Measurements from ENCODE around the gene ZNF35.

DNA sequence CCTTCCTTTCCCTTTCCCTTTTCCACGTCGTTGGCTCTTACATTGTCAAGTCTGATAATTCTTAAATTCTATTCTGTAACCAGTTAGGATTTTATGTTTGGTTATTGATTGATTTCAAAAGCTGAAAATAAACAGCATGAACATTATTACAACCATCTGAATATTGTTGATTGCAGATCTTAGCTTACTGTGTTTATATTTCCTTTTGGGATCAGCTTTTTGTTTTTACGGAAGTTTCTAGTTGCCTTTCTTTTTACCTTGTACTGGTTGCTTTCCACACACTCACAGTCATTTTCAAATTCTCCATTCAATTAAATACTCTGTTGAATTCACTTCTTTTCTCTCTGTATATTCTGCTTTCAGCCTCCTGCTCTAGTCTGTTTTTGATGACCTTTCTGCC lies 16.6 kb downstream of the ZNF35 start:
- no peak for TF ChIP-seq POLR2AphosphoS5 (IDR thresholded peaks at IDR 0.05; ENCODE audit: low read depth, low read length)
- TF ChIP-seq, protein P1, sequence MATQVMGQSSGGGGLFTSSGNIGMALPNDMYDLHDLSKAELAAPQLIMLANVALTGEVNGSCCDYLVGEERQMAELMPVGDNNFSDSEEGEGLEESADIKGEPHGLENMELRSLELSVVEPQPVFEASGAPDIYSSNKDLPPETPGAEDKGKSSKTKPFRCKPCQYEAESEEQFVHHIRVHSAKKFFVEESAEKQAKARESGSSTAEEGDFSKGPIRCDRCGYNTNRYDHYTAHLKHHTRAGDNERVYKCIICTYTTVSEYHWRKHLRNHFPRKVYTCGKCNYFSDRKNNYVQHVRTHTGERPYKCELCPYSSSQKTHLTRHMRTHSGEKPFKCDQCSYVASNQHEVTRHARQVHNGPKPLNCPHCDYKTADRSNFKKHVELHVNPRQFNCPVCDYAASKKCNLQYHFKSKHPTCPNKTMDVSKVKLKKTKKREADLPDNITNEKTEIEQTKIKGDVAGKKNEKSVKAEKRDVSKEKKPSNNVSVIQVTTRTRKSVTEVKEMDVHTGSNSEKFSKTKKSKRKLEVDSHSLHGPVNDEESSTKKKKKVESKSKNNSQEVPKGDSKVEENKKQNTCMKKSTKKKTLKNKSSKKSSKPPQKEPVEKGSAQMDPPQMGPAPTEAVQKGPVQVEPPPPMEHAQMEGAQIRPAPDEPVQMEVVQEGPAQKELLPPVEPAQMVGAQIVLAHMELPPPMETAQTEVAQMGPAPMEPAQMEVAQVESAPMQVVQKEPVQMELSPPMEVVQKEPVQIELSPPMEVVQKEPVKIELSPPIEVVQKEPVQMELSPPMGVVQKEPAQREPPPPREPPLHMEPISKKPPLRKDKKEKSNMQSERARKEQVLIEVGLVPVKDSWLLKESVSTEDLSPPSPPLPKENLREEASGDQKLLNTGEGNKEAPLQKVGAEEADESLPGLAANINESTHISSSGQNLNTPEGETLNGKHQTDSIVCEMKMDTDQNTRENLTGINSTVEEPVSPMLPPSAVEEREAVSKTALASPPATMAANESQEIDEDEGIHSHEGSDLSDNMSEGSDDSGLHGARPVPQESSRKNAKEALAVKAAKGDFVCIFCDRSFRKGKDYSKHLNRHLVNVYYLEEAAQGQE (IDR thresholded peaks at IDR 0.05; ENCODE audit: insufficient read depth in 1 of 2, low read depth in 2 of 2, low read length in 2 of 2) = no peak
